GM10266 (cell line): ENCODE data around the gene SLC6A7.

Source experiments
- DNase-seq: peaks from one replicate; pipeline ENCODE4 v3.0.0; 2012; ENCODE audit errors: extremely low spot score
- TF ChIP-seq, protein P1 (sequence below): IDR thresholded peaks from 2 replicates; pipeline ENCODE4 v1.5.1; 2012; ENCODE audit warnings: mild to moderate bottlenecking, low read depth; ENCODE audit not compliant: control insufficient read depth, insufficient read depth; ENCODE audit errors: missing control alignments

Gene SLC6A7

DNA sequence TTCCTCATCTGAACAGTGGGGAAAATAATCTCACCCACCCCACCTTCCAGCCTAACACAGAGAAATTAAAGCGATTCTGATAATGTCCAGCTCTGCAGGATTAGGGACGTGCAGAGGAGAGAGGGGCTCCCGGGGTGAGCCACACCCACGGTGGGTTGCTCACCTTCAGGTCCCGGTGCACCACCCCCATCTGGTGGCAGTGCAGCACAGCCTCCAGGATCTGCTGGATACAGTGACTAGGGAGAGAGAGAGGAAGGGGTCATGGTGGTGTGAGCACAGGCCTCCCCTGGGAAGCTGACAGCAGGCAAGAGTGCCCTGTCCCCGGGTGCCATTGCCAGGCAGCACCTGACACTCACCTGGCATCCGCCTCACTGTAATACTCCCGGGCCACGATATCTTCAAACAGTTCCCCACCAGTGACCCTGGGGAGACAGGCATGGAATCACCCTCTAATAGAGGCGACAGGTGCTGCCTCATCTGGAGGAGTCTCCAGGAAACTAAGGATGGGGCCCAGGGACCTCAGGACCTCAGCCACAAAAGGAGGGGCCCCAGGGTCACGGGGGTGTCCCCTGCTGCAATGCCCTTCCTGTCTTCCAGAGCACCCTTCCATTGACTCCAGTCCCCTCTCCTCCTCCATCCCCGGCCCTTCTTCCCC is 66.7 kb downstream of the SLC6A7 start:
- TF ChIP-seq, protein P1, sequence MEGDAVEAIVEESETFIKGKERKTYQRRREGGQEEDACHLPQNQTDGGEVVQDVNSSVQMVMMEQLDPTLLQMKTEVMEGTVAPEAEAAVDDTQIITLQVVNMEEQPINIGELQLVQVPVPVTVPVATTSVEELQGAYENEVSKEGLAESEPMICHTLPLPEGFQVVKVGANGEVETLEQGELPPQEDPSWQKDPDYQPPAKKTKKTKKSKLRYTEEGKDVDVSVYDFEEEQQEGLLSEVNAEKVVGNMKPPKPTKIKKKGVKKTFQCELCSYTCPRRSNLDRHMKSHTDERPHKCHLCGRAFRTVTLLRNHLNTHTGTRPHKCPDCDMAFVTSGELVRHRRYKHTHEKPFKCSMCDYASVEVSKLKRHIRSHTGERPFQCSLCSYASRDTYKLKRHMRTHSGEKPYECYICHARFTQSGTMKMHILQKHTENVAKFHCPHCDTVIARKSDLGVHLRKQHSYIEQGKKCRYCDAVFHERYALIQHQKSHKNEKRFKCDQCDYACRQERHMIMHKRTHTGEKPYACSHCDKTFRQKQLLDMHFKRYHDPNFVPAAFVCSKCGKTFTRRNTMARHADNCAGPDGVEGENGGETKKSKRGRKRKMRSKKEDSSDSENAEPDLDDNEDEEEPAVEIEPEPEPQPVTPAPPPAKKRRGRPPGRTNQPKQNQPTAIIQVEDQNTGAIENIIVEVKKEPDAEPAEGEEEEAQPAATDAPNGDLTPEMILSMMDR, result no peak
- no peak for DNase-seq

DNA sequence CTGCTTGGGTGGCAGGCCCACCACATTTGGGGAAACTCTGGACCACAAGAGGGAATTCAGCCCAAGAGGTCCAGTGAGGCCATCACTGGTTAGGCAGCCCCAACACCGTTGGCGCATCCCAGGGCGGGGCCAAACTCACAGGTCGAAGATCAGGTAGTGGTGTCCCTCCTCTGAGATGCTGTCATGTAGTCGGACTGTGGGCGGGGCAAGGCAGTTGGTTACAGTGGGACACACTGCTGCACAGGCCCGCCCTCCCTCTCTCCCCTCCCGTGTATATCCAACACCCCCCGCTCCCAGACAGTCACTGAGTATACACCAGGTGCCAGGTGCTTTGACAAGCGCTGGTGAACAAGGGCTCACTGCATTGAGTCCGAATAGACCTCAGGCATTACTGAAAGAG is 67.6 kb downstream of the SLC6A7 start:
- no peak for DNase-seq
- TF ChIP-seq, protein P1, result no peak

DNA sequence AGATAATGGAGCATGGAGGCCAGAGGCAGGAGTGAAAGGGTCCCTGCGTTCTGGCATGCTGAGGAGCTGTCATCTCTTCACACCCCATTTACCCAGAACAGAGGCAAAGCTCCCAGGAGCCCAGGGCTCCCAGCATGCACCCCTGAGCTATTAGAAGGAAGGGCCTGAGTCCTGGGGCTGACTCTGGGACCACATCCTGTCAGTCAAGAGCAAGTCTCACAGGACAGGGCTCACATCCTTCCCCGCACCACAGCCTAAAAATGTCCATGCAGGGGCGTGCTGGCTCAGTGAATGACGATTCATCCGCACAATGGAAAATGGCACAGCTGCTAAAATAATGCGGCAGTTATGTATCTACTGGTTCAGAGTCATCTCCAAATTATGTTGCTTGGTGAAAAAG is 68.3 kb downstream of the SLC6A7 start:
- TF ChIP-seq, protein P1, result peak; percentile 8
- no peak for DNase-seq
